Head of caudate nucleus (tissue), 42 donors: ENCODE measurements around the gene TMEM132D.
"Not testable (repeated sequence)": the region's sequence is repeated elsewhere in the genome, so short reads cannot be mapped to it uniquely, and the experiment has no call there.

Experiments
- DNase-seq, 42 donors: peaks; one replicate each; pipeline versions ENCODE4 v3.0.0 to v3.0.0-alpha.2; 2020 to 2021; ENCODE audit warnings: mixed read lengths in 7 of 42
- intact Hi-C: fragments of 100-400 bp; cut with DNase I; formaldehyde crosslinking; loops from one replicate; pipeline ENCODE4 v1.15.0; 2022

Gene TMEM132D

DNA sequence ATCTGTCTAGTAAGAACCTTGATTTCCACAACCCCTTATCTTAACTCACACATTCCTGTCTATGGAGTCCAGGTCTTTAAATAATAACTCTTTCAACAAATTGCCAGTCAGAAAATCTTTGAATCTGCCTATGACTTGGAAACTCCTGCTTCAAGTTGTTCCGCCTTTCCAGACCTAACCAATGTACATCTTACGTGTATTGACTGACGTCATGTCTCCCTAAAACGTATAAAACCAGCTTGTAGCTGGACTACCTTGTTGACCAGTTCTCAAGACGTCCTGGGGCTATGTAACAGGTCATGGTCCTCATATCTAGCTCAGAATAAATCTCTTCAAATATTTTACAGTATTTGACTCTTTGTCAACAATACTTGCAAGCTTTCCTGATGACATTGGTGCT lies 337.0 kb downstream of the TMEM132D start:
- DNase-seq = no peak
- intact Hi-C loops = no loop called here

DNA sequence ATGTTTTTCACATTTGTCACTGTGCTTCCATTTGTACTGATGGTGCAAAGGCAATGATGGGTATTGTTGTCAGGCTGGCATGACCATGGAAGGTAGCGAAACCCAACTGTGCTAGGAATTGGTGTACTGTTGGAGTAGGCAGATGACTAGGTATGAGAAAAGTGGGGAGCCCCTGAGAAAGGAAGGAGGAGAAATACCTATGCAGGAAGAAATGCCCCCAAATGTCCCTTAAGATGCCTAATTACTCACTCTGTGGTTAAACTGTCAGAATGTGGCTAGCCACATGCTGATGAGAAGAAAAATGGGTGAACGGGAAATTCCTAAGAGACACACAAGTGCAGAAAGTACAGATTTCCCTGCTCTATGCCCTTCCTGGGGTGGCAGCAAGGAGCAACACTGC lies 339.1 kb downstream of the TMEM132D start:
- intact Hi-C loops = no loop called here
- DNase-seq = no peak

DNA sequence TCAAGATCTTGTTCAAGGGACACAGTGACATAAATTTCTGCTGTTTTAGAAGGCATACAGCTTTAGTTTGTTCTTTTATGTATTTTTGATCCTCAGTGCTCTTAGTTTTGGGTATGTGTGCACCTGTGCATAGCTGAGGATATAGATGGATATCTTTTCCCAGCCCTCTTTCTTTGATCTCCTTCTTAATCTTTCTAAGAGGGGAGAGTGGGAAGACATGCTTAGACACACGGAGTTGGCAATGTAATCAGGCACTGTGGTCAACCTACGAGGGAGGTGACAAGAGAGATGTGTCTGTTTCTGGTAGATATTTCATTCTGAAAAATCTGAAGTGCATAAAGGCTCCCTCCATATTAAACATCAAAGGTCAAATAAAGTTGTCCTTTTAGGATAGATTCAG lies 340.6 kb downstream of the TMEM132D start:
- intact Hi-C loops = no loop called here
- DNase-seq = no peak

DNA sequence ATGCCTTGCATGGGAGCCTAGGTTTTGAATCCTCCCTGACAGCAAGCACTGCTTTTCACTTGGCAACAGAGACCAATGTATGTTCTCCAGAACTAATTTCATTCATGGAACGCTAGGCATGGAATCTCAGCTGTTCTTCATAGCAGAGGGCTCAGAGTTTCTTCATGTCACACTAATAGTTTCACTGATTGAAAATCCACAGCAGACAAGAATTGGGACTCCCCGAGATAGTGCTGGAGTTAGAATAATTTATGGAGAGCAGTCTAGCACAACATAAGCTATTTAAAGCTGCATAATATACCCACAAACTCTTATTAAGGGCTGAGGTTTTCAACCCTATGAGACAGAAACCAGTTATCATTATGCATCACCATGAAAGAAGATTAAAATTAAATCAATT lies 342.5 kb downstream of the TMEM132D start:
- intact Hi-C loops = no loop called here
- no peak for DNase-seq

DNA sequence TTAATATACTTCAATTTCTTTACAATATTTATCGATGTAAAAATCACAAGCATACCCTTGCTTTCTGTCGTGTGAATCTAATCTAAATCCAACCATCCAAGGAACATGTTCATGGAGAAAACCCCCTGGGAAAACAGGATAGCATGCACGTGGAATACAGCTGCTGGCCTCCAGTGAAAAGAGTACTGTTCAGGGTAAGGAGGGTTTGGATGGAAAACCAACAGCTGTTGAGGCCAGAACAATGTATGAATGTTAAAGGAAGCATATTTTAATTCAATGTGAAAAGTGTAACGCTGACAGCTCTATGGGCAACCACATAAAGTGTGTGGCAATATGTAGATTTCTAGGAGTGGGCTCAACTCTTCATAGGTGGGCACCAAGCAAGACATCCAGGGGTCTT lies 344.0 kb downstream of the TMEM132D start:
- intact Hi-C loops = no loop called here
- no peak for DNase-seq

DNA sequence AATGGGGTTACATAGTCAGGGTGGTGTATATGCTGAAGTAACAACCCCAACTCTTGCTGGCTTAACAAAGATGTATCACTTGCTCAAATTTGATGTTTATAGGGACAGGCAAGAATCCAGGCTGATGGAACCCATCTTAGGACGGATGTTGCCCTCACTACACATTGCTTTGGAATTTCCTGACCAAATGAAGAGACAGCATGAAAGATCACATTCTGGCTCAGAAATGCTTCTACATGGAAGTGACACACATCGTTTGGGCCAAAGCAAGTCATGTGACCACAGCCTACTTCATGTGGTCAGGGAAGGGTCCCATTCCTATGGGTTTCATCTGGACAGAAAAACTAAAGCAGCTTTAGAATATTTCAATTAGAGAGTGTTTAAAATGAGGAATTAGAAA lies 345.8 kb downstream of the TMEM132D start:
- intact Hi-C loops = no loop called here
- DNase-seq = no peak

DNA sequence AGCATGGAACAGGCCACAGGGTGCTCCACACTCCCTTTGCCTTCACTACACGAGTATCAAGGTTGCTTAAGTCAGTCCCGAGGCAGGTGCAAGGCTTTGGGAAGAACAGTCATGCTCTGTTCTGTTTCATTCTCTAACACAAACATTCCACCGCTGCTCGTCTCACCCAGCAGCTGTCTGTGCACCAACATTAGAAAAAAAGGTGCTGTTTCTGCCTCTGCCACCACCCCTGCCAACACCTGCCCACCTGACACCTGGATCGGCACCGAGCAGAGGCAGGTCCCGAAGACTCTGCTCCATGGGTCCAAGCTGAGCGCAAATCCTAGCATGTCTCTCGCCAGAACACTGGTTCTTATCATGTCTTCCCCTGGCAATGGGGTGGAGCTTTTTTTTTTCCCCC lies 347.7 kb downstream of the TMEM132D start:
- no peak for DNase-seq
- intact Hi-C loops = no loop called here

DNA sequence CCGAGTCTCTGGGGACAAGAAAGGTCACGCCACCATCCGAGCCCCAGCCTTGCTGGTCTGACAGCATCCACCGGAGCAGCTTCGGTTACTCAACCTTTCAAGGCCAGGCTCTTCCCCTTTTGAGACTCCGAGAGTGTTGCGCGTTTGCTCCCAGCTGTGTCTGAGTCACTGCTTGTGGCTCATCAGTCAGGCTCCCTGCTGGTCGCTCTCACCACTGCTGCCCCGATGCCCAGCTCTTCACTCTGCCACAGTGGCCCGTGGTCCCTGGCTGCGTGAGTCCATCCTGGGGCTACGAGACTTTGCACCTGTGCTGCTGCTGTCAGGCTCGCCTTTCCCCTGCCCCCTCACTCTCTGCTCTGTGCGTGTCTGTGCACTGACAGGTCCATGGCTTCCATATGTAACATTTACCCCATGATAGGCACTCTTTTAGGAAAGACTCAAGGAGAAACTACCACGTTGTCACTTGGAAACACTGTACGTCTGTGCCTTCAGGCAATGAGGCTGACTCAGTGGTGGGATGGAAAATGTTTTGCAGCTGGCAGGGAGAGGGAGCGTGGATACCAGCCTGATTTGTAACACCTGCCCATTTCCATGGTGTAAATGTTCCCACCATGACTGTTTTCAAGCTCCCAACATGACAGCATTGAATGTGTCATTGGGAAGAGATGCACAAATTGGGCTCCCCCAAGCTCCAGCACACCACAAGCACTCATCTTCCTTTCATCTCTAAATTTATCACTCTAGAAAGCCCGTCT lies 350.7 kb downstream of the TMEM132D start:
- DNase-seq = no peak
- intact Hi-C loops = no loop called here

DNA sequence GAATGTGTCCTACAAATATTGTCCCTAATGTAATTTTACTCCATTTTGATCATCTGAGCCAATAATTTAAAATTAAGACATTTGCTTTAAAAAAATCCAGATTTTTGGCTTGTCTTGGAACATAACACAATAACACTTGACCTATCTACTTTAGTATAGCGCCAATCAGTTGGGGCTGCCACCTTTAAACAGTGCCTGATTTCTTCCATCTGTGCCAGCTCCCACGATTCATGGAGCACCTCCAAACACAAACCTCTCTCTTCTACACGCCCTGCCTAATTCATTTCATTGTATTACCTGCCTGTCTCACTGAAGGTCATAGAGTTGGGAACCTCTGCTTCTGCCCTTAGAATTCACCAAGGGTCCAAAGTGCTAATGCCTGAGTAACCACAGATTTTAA lies 352.4 kb downstream of the TMEM132D start:
- DNase-seq = no peak
- intact Hi-C loops = no loop called here

DNA sequence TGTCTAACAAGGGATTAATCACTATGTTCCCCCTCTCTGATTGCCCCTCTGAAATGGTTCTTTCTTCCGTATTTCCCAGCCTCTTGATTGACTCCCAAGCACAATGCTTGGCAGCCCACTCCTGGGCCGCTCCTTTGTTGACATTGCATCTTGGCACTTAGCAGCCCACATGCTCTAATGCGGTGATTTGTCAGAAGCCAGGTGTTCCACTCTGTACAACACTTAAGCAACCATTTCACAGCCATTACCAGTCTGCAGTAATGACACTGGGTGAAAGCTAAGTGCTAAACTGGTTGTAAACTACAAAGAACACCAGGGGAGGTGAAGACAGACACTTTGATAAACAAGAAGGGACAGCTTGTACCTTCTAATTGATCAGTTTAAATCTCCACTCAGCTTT lies 353.5 kb downstream of the TMEM132D start:
- no peak for DNase-seq
- intact Hi-C loops = no loop called here

DNA sequence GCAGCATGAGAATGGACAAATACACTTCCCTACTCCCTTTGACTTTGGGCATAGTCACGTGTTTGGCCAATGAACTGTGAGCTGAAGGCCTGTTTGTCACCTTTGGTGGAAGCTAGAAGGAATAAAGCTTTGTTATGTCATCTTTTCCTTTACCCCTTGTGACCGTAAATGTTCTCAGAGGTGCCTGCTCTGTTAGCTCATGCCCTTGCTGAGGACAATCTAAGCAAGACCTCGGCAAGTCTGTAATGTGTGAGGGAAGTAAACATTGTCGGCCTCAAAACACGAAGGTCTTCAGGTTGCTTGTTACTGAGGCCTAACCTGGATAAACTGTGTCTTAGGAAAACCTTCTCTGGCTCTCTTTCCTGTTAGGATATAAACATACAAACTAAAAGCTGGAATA lies 354.2 kb downstream of the TMEM132D start:
- DNase-seq = no peak
- intact Hi-C loops = loop anchor here (10.0 kb wide), 1 partner anchor 885 kb away; no protein-coding TSS in a partner anchor

DNA sequence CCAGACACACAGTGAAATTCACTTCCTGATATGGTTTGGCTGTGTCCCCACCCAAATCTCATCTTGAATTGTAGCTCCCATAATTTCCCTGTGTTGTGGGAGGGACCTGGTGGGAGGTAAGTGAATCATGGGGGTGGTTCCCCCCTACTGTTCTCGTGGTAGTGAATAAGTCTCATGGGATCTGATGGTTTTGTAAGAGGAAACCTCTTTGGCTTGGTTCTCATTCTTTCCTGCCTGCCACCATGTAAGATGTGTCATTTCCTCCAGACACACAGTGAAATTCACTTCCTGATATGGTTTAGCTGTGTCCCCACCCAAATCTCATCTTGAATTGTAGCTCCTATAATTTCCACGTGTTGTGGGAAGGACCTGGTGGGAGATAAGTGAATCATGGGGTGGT lies 354.8 kb downstream of the TMEM132D start:
- intact Hi-C loops = loop anchor here (10.0 kb wide), 1 partner anchor 886 kb away; no protein-coding TSS in a partner anchor
- DNase-seq = not testable (repeated sequence)

DNA sequence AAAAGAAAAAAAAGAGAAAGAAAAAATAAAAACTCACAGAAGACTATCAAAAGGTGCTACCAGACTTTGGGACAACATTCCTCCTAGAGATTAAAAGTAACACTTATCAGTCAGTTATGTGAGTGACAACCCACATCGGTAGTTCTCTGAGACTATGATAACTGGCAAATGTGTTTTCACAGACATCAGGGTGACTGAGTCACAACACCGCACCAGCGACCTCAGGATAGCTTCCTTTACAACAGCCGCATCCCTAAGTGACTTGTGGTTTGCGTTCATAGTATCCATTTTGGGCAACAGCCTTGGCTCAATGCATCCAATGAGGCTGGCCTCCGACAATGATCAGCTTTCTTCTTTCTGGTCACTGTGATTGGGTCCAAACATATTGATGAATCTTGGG lies 359.1 kb downstream of the TMEM132D start:
- no peak for DNase-seq
- intact Hi-C loops = loop anchor here (10.0 kb wide), 1 partner anchor 890 kb away; no protein-coding TSS in a partner anchor

DNA sequence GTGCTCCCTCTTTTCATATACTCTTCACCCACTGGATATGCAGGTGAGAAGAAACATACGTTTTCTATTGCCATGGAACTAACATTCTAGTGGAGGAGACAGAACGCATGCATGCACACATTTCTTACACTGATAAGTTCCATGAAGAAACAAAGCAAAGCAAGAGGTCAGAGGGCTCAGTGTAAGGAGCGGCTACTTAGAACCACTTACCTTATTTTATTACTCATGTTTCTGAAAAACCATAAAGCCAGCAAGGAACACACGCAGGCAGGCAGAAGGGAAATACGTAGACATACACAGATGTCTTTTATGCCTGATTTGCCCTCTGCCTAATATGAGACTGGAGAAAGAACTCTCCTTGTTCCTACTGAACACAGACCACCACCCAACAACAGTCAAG lies 362.9 kb downstream of the TMEM132D start:
- intact Hi-C loops = loop anchor here (10.0 kb wide), 1 partner anchor 894 kb away; no protein-coding TSS in a partner anchor
- DNase-seq = no peak

DNA sequence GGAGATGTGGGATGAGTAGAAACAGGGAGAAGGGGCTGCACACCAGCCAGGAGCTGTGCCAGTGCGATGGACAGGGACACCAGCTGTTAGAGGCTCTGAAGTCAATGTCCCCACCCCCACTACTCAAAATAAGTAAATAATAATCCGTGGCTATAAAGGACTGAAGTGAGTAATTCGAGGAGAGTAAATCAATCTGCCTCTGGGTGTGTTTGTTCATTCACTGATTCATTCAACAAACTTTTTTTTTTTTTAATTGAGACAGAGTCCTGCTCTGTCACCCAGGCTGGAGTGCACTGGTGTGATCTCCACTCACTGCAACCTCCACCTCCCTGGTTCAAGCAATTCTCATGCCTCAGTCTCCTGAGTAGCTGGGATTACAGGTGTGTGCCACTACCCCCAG lies 363.6 kb downstream of the TMEM132D start:
- DNase-seq = no peak
- intact Hi-C loops = loop anchor here (10.0 kb wide), 1 partner anchor 895 kb away; no protein-coding TSS in a partner anchor

DNA sequence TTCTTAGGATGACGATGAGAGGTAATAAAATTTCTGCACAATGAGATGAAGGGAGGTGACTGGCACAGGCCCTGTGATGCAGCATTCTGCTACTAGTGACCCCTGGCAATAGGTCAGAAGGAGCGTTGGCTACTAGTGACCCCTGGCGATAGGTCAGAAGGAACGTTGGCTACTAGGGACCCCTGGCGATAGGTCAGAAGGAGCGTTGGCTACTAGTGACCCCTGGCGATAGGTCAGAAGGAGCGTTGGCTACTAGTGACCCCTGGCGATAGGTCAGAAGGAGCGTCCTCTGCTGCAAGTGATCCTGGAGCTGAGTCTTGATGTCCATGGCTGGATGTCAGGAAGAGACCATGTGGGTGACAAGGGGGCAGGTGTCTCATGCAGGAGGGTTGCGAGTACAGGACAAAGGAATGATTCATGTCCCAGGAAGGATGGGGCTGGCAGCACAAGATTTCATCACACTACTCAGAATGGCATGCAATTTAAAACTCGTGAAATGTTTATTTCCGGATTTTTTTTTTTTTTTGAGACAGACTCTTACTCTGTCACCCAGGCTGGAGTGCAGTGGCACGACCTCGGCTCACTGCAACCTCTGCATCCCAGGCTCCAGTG lies 365.0 kb downstream of the TMEM132D start:
- intact Hi-C loops, DNase-seq: not testable (repeated sequence)

DNA sequence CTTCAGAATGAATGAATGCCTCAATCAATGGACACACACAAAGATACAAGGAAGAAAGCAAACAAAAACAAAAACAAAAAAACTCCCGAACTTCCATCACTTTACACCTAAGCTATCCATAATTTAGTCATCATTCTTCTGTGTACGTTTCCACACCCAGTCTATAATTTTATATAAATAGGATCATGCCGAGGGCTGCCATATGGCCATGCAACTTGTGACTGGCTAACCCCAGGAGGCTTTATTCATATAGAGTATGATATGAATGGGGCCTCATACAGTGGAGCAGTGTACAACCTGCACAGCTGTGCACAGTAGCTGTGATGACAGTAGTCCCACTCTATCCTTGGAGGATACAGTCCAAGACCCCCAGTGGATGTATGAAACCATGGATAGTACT lies 365.7 kb downstream of the TMEM132D start:
- DNase-seq = no peak
- intact Hi-C loops = no loop called here

DNA sequence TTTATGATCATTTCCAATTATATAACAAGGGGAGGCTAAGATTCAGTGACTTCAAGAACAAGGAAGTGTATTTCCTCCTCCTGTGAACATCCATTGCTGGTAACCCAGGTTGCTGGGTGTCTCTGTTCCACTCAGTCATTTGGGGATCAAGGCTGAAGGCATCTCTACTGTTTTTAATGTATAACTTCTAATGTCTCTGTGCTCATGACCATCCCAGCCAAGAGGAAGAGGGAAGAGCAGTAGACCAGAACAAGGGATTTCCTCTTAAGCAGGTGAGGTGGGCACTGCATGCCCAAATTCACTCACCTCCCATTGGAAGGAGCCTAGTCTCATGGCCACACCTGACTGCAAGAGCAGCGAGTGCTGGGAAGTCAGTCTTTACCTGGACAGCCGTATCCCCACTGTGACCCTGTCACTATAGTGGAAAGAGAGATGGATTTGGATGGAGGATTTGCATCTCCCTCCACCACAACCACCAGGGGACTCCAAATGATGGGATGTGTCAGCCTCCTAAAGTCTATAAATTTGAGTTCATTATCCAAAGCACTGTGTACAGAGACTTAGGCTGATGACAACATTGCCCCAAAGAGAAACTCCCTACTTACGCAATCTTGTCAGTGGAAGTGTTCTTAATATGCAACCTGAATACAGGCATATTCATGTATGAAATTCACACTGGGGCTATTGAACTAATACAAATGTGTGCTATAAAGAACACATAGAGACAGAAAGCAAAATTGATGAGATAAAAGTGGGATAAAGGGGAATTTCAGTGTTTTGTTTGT lies 368.7 kb downstream of the TMEM132D start:
- DNase-seq = no peak
- intact Hi-C loops = no loop called here

DNA sequence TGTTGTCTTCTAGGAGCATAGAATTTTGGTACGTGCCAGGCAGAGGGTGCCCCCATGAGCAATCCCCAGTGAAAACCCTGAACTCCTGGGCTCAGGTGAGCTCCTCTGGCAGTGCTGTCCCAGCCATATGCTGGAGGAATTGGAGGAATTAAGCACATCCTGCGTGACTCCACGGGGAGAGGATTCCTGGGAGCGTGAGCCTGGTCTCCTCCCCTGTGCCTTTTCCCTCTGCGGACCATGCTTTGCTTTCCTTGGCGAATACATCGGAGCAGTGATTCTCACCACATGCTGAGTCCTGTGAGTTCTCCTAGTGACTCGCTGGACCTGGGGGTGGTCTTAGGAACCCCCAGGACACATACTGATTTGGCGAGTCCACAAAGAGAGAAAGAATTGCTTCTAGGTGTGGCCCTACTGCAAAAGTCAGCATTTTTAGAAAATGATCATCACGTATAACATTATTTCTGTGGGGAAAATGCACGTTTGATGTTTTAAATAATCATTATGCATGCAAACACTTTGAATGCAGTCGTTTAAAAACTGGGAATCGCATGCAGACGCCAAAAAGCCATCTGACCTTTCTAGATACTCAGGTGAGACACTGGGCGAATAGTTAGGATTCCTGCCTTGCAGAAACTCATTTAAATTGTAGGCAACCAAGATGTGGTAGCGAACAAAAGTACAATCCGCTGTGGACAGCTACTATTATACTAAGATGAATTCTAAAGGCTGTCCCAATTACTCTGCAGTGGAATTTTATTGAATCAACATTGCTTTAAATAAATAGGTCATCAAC lies 370.9 kb downstream of the TMEM132D start:
- DNase-seq = no peak

More for the DNA sequence above, 370.9 kb downstream of the TMEM132D start:
- intact Hi-C loops = no loop called here
